IMR-90 (cell line): ENCODE data around the gene PBRM1. TPM values are rescaled to one million over a fixed set of nuclear protein-coding genes. Genes with fewer than 3 reads are reported as not detected.

ENCODE experiments used
- ATAC-seq: fragments of 200-7000 bp; cut with Tn5 transposase; 2 replicates; pipeline ENCODE4 v1.9.1; 2020; ENCODE audit warnings: low read depth, mild to moderate bottlenecking, moderate library complexity
- BruUV-seq: library from RNA; stranded (reverse); fragments of 400-500 nt; replicated peaks from 2 replicates; lab custom pipeline; 2021; lab: Mats Ljungman, UMichigan
- CTCF ChIA-PET: fragments of 300-600 bp; formaldehyde crosslinking; extraction: SDS; loops from one replicate; lab custom pipeline; 2021; ENCODE audit warnings: antibody characterized with exemption; lab: Yijun Ruan, JAX
- POLR2A ChIA-PET: fragments of 300-600 bp; sonication (Branson Sonifier 250); formaldehyde crosslinking; loops from one replicate; lab custom pipeline; 2022; ENCODE audit warnings: antibody characterized with exemption; ENCODE audit not compliant: unreplicated experiment; lab: Charles Lee
- DNase-seq: peaks from one replicate; pipeline ENCODE4 v3.0.0; 2013
- H2AFZ ChIP-seq: replicated peaks from 2 replicates; pipeline ENCODE3; 2013; ENCODE audit warnings: low read length, mild to moderate bottlenecking; ENCODE audit not compliant: poor library complexity
- H2AK5ac ChIP-seq: 2 replicates; pipeline ENCODE4 v1.6.1; 2013; ENCODE audit warnings: low read depth, low read length, inconsistent platforms
- H2AK9ac ChIP-seq: replicated peaks from 2 replicates; pipeline ENCODE3; 2013; ENCODE audit warnings: mild to moderate bottlenecking, low read depth, low read length, moderate library complexity; ENCODE audit not compliant: poor library complexity
- H2BK120ac ChIP-seq: 2 replicates; pipeline ENCODE4 v1.6.1; 2013; ENCODE audit warnings: low read depth, low read length, inconsistent platforms
- H2BK15ac ChIP-seq: 3 replicates; pipeline ENCODE4 v1.6.1; 2013; ENCODE audit warnings: low read depth, low read length, inconsistent platforms
- H2BK20ac ChIP-seq: 2 replicates; pipeline ENCODE4 v1.6.1; 2013; ENCODE audit warnings: low read depth, mild to moderate bottlenecking, inconsistent platforms, low read length, moderate library complexity
- H2BK5ac ChIP-seq: 2 replicates; pipeline ENCODE4 v1.6.1; 2013; ENCODE audit warnings: mild to moderate bottlenecking, low read depth, low read length, inconsistent platforms; ENCODE audit not compliant: poor library complexity, severe bottlenecking
- H3K14ac ChIP-seq: replicated peaks from 2 replicates; pipeline ENCODE4 v1.6.1; 2013; ENCODE audit warnings: low read depth, low read length, inconsistent platforms
- H3K18ac ChIP-seq: 2 replicates; pipeline ENCODE4 v1.6.1; 2013; ENCODE audit warnings: low read depth, low read length, control low read depth
- H3K23ac ChIP-seq: 2 replicates; pipeline ENCODE4 v1.6.1; 2013; ENCODE audit warnings: low read depth, low read length, inconsistent platforms
- H3K27ac ChIP-seq: 2 replicates; pipeline ENCODE4 v1.5.1; 2013; ENCODE audit warnings: mild to moderate bottlenecking, control low read depth, low read length; ENCODE audit not compliant: insufficient read depth
- H3K27me3 ChIP-seq: 2 replicates; pipeline ENCODE4 v1.6.1; 2013; ENCODE audit warnings: low read length; ENCODE audit not compliant: control insufficient read depth, insufficient read depth
- H3K36me3 ChIP-seq: 2 replicates; pipeline ENCODE4 v1.6.1; 2013; ENCODE audit warnings: low read length, mixed read lengths; ENCODE audit not compliant: control insufficient read depth, insufficient read depth
- H3K4ac ChIP-seq: 2 replicates; pipeline ENCODE4 v1.6.1; 2013; ENCODE audit warnings: low read depth, low read length, inconsistent platforms
- H3K4me1 ChIP-seq: 2 replicates; pipeline ENCODE4 v1.6.1; 2013; ENCODE audit warnings: low read length, mixed read lengths; ENCODE audit not compliant: control insufficient read depth, insufficient read depth
- H3K4me2 ChIP-seq: 2 replicates; pipeline ENCODE4 v1.6.1; 2013; ENCODE audit warnings: low read depth, mild to moderate bottlenecking, control low read depth, low read length, moderate library complexity
- H3K4me3 ChIP-seq: 2 replicates; pipeline ENCODE4 v1.5.1; 2013; ENCODE audit warnings: low read depth, mild to moderate bottlenecking, control low read depth, low read length, moderate library complexity; ENCODE audit not compliant: insufficient read depth
- H3K56ac ChIP-seq: 2 replicates; pipeline ENCODE4 v1.6.1; 2013; ENCODE audit warnings: low read length, inconsistent platforms; ENCODE audit not compliant: insufficient read depth; ENCODE audit errors: extremely low read depth
- H3K79me1 ChIP-seq, 2 experiments: 2 replicates each; pipeline ENCODE4 v1.6.1; 2013; ENCODE audit warnings: low read length in 2 of 2, inconsistent platforms in 1 of 2, low read depth in 1 of 2
- H3K9ac ChIP-seq: 2 replicates; pipeline ENCODE4 v1.6.1; 2013; ENCODE audit warnings: low read depth, low read length, control low read depth
- H3K9me1 ChIP-seq: 2 replicates; pipeline ENCODE4 v1.6.1; 2013; ENCODE audit warnings: low read length, inconsistent platforms; ENCODE audit not compliant: insufficient read depth
- H3K9me3 ChIP-seq: 2 replicates; pipeline ENCODE4 v1.6.1; 2013; ENCODE audit warnings: low read length; ENCODE audit not compliant: control insufficient read depth, insufficient read depth
- H4K20me1 ChIP-seq: 2 replicates; pipeline ENCODE4 v1.6.1; 2013; ENCODE audit warnings: low read length, inconsistent platforms; ENCODE audit not compliant: insufficient read depth
- H4K5ac ChIP-seq: 2 replicates; pipeline ENCODE4 v1.6.1; 2013; ENCODE audit warnings: mild to moderate bottlenecking, low read depth, low read length, control low read depth
- H4K8ac ChIP-seq, 2 experiments: 2 replicates each; pipeline ENCODE4 v1.6.1; 2013; ENCODE audit warnings: low read depth in 2 of 2, low read length in 2 of 2, control low read depth in 1 of 2, inconsistent platforms in 1 of 2
- H4K91ac ChIP-seq: 2 replicates; pipeline ENCODE4 v1.6.1; 2013; ENCODE audit warnings: low read depth, low read length, inconsistent platforms; ENCODE audit not compliant: insufficient read depth
- BHLHE40 ChIP-seq: fragments of 150-350 bp; IDR thresholded peaks from 2 replicates; pipeline ENCODE4 v1.6.1; 2016; ENCODE audit warnings: mild to moderate bottlenecking, low read depth, low read length
- MAFK ChIP-seq: IDR thresholded peaks from 2 replicates; pipeline ENCODE4 v1.6.1; 2012; ENCODE audit warnings: low read depth, low read length, improper control_type of control experiment
- WGBS, 2 experiments: methylation state at CpG; one replicate each; pipeline versions ENCODE4 v1.1.5 to v1.1.7; 2013; ENCODE audit warnings: missing lambda C conversion rate in 2 of 2; ENCODE audit not compliant: insufficient read length in 1 of 2; ENCODE audit errors: extremely low coverage in 2 of 2; 5-methylcytosine and 5-hydroxymethylcytosine counted together
- dilution Hi-C: fragments of 300-500 bp; cut with HindIII; formaldehyde crosslinking; loops from one replicate; pipeline ENCODE4 v1.14.3; 2018; ENCODE audit warnings: low sequenced_read_pairs; ENCODE audit not compliant: unreplicated experiment
- in situ Hi-C: fragments of 300-500 bp; cut with MboI; formaldehyde crosslinking; loops from 3 replicates; pipeline ENCODE4 v1.14.3; 2019; ENCODE audit warnings: low sequenced_read_pairs, inconsistent platforms, mixed read lengths
- intact Hi-C: fragments of 100-400 bp; cut with micrococcal nuclease; formaldehyde crosslinking; loops from 2 replicates; pipeline ENCODE4 v1.10.0; 2022
- polyA plus RNA-seq, 3 experiments: library from polyadenylated mRNA; depleted of rRNA; stranded (reverse); fragments of >200 nt; gene quantifications; 2 replicates each; pipeline ENCODE4 v1.2.3, GENCODE V29; 2012; ENCODE audit warnings: low replicate concordance in 1 of 3
- total RNA-seq: library from RNA; depleted of rRNA; stranded (reverse); fragments of >200 nt; gene quantifications from 2 replicates; pipeline ENCODE4 v1.2.3, GENCODE V29; 2012

Gene PBRM1
- total and polyA plus RNA-seq, 2 of the 4 experiments (the other 2 are of a cell fraction) = 16.5 to 72.6 TPM

DNA sequence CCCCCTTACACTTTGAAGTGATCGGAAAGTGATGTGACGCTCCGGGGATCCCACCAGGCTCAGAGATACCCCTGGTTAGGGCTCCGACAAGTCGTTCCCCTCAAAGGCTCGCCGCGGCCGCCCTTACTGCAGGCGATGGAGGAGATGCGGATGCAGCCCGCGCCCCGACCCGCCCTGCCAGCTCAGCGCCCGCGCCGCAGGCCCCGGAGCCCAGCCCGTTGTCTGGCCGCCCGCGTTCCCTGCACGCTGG, 19.6 kb upstream of the PBRM1 start:
- BruUV-seq = no TSS peak
- H3K9ac ChIP-seq = peak overlapping the region; percentile 80
- H3K4me3 ChIP-seq = peak overlapping the region; percentile 95
- intact Hi-C loops (no loop called here), in situ Hi-C loops (no loop called here), dilution Hi-C loops (no loop called here)
- peak overlapping the region; percentile 47 for H4K5ac ChIP-seq
- H4K20me1 ChIP-seq = peaks cover 12% of the 10 kb centered on the region; the same call in 1 of the 2 replicates
- POLR2A ChIA-PET = no interaction called here
- peak overlapping the region; percentile 88 for H3K14ac ChIP-seq
- TF ChIP-seq BHLHE40 = 0 out of 2 replicates have a peak, but pooled peaks have one; percentile 3
- no peak for TF ChIP-seq MAFK
- peak overlapping the region; percentile 59; the same call in 1 of the 3 replicates for H2BK15ac ChIP-seq
- peak overlapping the region; percentile 100 for H2AK9ac ChIP-seq
- peak overlapping the region; percentile 87 for H3K23ac ChIP-seq
- H4K8ac ChIP-seq = peak overlapping the region; percentile 87 to 92
- peak overlapping the region; percentile 51; the same call in 1 of the 2 replicates for H2BK120ac ChIP-seq
- peak overlapping the region; percentile 91 for H3K27ac ChIP-seq
- no peak for ATAC-seq
- H2BK20ac ChIP-seq = no peak overlapping the region
- peak overlapping the region; percentile 26 for H3K18ac ChIP-seq
- peak overlapping the region; percentile 90 for H2BK5ac ChIP-seq
- peaks cover 5% of the 10 kb centered on the region for H3K4me1 ChIP-seq
- CTCF ChIA-PET = no interaction called here
- WGBS, 2 experiments = 1% methylated on average over 22 of the region's 25 CpGs; no CpG with 5 or more reads in 1 of the 2 experiments
- peak overlapping the region; percentile 97 for H3K4ac ChIP-seq
- H3K36me3 ChIP-seq = peaks cover 4% of the 10 kb centered on the region
- peak overlapping the region; percentile 96 for H4K91ac ChIP-seq
- peaks cover 5% of the 10 kb centered on the region; the same call in 1 of the 2 replicates for H3K9me1 ChIP-seq
- DNase-seq = no peak
- peak overlapping the region; percentile 83; the same call in 1 of the 2 replicates for H2AK5ac ChIP-seq
- peaks cover 22 to 61% of the 10 kb centered on the region in 2 experiments for H3K79me1 ChIP-seq
- peak overlapping the region; percentile 99 for H3K4me2 ChIP-seq
- H2AFZ ChIP-seq = peak overlapping the region; percentile 100
- no peaks in the 10 kb centered on the region for H3K27me3 ChIP-seq
- H3K9me3 ChIP-seq = no peaks in the 10 kb centered on the region
- peak overlapping the region; percentile 89; the same call in 1 of the 2 replicates for H3K56ac ChIP-seq
